Thyroid gland (tissue), 4 donors: ENCODE results near the gene NEUROD1. TPM values are rescaled to one million over a fixed set of nuclear protein-coding genes. Genes with fewer than 3 reads are reported as not detected.
"Not testable (repeated sequence)": the region's sequence is repeated elsewhere in the genome, so short reads cannot be mapped to it uniquely, and the experiment has no call there.

Source experiments
- DNase-seq, 2 donors: peaks; one replicate each; pipeline ENCODE4 v3.0.0-alpha.2; 2019
- H3K27ac ChIP-seq, 3 donors: fragments of 200-600 bp; sonication (generic); 1 replicate in 2 of 3; 2 replicates in 1 of 3; pipeline ENCODE4 v1.5.1; 2016 to 2019; ENCODE audit warnings: mild to moderate bottlenecking in 1 of 3, moderate library complexity in 1 of 3
- H3K27me3 ChIP-seq: fragments of 200-600 bp; sonication (generic); one replicate; pipeline ENCODE4 v1.5.1; 2019
- H3K36me3 ChIP-seq, 2 donors: fragments of 200-600 bp; sonication (generic); one replicate each; pipeline ENCODE4 v1.5.1; 2016 to 2019
- H3K4me1 ChIP-seq, 2 donors: fragments of 200-600 bp; sonication (generic); one replicate each; pipeline ENCODE4 v1.5.1; 2017 to 2019
- H3K4me3 ChIP-seq, 3 donors: fragments of 200-600 bp; sonication (generic); replicated peaks in 1 of 3; 1 replicate in 2 of 3; 2 replicates in 1 of 3; pipeline ENCODE4 v1.5.1; 2016; ENCODE audit warnings: mild to moderate bottlenecking in 1 of 3
- H3K9me3 ChIP-seq: fragments of 200-600 bp; sonication (generic); one replicate; pipeline ENCODE4 v1.5.1; 2017
- CTCF ChIP-seq, 6 experiments: fragments of 200-600 bp in 3 of 6; fragments of 450-650 bp in 3 of 6; sonication (generic) in 3 of 6; IDR thresholded peaks; one replicate each; pipeline ENCODE4 v1.5.1; 2016 to 2019; ENCODE audit warnings: antibody characterized with exemption in 6 of 6, mild to moderate bottlenecking in 2 of 6, inconsistent platforms in 1 of 6, moderate library complexity in 1 of 6
- POLR2A ChIP-seq, 2 donors: fragments of 450-650 bp; IDR thresholded peaks; one replicate each; pipeline ENCODE4 v1.6.1; 2017; ENCODE audit warnings: antibody characterized with exemption in 2 of 2, mild to moderate bottlenecking in 2 of 2, moderate library complexity in 1 of 2
- WGBS, 2 donors: methylation state at CpG; one replicate each; pipeline ENCODE4 v1.1.5; 2017; 5-methylcytosine and 5-hydroxymethylcytosine counted together
- intact Hi-C: fragments of 100-400 bp; cut with DNase I; formaldehyde crosslinking; loops from one replicate; pipeline ENCODE4 v1.15.1; 2023
- total RNA-seq, 4 donors: library from RNA; depleted of rRNA; stranded (reverse); fragments of >200 nt; gene quantifications; one replicate each; pipeline ENCODE4 v1.2.3, GENCODE V29; 2016

NEUROD1 gene
- not detected for total RNA-seq

GRCh38 chr2:181680055-181680936 lies at the start of gene NEUROD1:
NEUROD1 (minus strand) TSS chr2:181680517; CDS start chr2:181678860, 1,657 bp downstream.
- H3K27ac ChIP-seq, result no peak within 1 kb of the TSS
- no peak for TF ChIP-seq CTCF (IDR thresholded peaks at IDR 0.05)
- no peak for TF ChIP-seq POLR2A (IDR thresholded peaks at IDR 0.05)
- peaks cover 44% of the 10 kb centered on the region for H3K27me3 ChIP-seq
- 2 to 3% methylated on average over 45 of the region's 45 CpGs for WGBS, 2 donors
- peaks cover 12 to 21% of the 10 kb centered on the region in 2 donors for H3K4me1 ChIP-seq
- no peaks in the 10 kb centered on the region for H3K36me3 ChIP-seq
- H3K4me3 ChIP-seq, result no peak within 1 kb of the TSS
- no peaks in the 10 kb centered on the region for H3K9me3 ChIP-seq
- intact Hi-C loops, result no loop called here
- no peak for DNase-seq

- H3K27ac ChIP-seq, result no peak overlapping the region
- WGBS, 2 donors, result 82 to 89% methylated on average over 1 of the region's 1 CpG
- DNase-seq, result no peak
- no peak for TF ChIP-seq POLR2A (IDR thresholded peaks at IDR 0.05)
- no peak for TF ChIP-seq CTCF (IDR thresholded peaks at IDR 0.05)
- no peaks in the 10 kb centered on the region for H3K36me3 ChIP-seq
- H3K9me3 ChIP-seq, result no peaks in the 10 kb centered on the region
- intact Hi-C loops, result no loop called here
- H3K4me1 ChIP-seq, result no peaks in the 10 kb centered on the region
- H3K4me3 ChIP-seq, result no peak overlapping the region
- no peaks in the 10 kb centered on the region for H3K27me3 ChIP-seq
These were observed 45.2 kb upstream of the NEUROD1 start for GRCh38 chr2:181725476-181725875.

GRCh38 chr2:181724662-181725061 lies 44.3 kb upstream of the NEUROD1 start:
- intact Hi-C loops, result no loop called here
- DNase-seq, result no peak
- Histone ChIP-seq H3K27me3 (no peaks in the 10 kb centered on the region), H3K4me1 (no peaks in the 10 kb centered on the region), H3K4me3 (no peak overlapping the region), H3K9me3 (no peaks in the 10 kb centered on the region), H3K27ac (no peak overlapping the region), H3K36me3 (no peaks in the 10 kb centered on the region)
- TF ChIP-seq CTCF (IDR thresholded peaks at IDR 0.05) (no peak), POLR2A (IDR thresholded peaks at IDR 0.05) (no peak)

- Histone ChIP-seq H3K27me3 (no peaks in the 10 kb centered on the region), H3K4me1 (no peaks in the 10 kb centered on the region), H3K27ac (no peak overlapping the region), H3K4me3 (no peak overlapping the region), H3K9me3 (no peaks in the 10 kb centered on the region), H3K36me3 (no peaks in the 10 kb centered on the region)
- intact Hi-C loops, result no loop called here
- 47 to 48% methylated on average over 2 of the region's 2 CpGs for WGBS, 2 donors
- DNase-seq, result no peak
- no peak for TF ChIP-seq CTCF (IDR thresholded peaks at IDR 0.05)
- no peak for TF ChIP-seq POLR2A (IDR thresholded peaks at IDR 0.05)
These were observed 43.4 kb upstream of the NEUROD1 start for GRCh38 chr2:181723731-181724130.

- peak; percentile 55 to 72 for DNase-seq
- Histone ChIP-seq H3K36me3 (no peaks in the 10 kb centered on the region), H3K9me3 (no peaks in the 10 kb centered on the region), H3K4me1 (no peaks in the 10 kb centered on the region), H3K27me3 (no peaks in the 10 kb centered on the region), H3K27ac (no peak overlapping the region), H3K4me3 (no peak overlapping the region)
- intact Hi-C loops, result loop anchor here (5.0 kb wide), 1 partner anchor 1593 kb away; no protein-coding TSS in a partner anchor
- no peak for TF ChIP-seq POLR2A (IDR thresholded peaks at IDR 0.05)
- TF ChIP-seq CTCF (IDR thresholded peaks at IDR 0.05), result peak; percentile 19 to 68 (median 40)
- WGBS, 2 donors, result 0% methylated on average over 2 of the region's 2 CpGs
These were observed 34.8 kb upstream of the NEUROD1 start for GRCh38 chr2:181715033-181715630.

- intact Hi-C loops, H3K27ac ChIP-seq, H3K4me3 ChIP-seq, H3K9me3 ChIP-seq, H3K36me3 ChIP-seq, H3K4me1 ChIP-seq, H3K27me3 ChIP-seq, DNase-seq: not testable (repeated sequence)
These were observed 30.7 kb upstream of the NEUROD1 start for GRCh38 chr2:181711051-181711450.

GRCh38 chr2:181702519-181702918 lies 22.2 kb upstream of the NEUROD1 start:
- H3K27me3 ChIP-seq, H3K4me3 ChIP-seq, H3K9me3 ChIP-seq, H3K36me3 ChIP-seq, H3K27ac ChIP-seq, intact Hi-C loops, DNase-seq, H3K4me1 ChIP-seq: not testable (repeated sequence)
- 86 to 92% methylated on average over 3 of the region's 3 CpGs for WGBS, 2 donors
